Neural cell (in vitro differentiated cells): Measurements from ENCODE around the gene ACBD6. TPM values are rescaled to one million over a fixed set of nuclear protein-coding genes. Genes with fewer than 3 reads are reported as not detected.

Source experiments
- H2AFZ ChIP-seq: fragments of 200-600, 300-800 bp; sonication (generic), shearing (Covaris generic); 2 replicates; pipeline ENCODE4 v1.6.0; 2014; ENCODE audit warnings: low read depth, mild to moderate bottlenecking, antibody characterized with exemption, low read length, moderate library complexity
- H3F3A ChIP-seq: fragments of 200-600 bp; shearing (Covaris generic); 2 replicates; pipeline ENCODE4 v1.6.1; 2016; ENCODE audit warnings: mild to moderate bottlenecking, moderate library complexity, mixed read lengths, antibody characterized with exemption, low read length; ENCODE audit not compliant: insufficient read depth, poor library complexity, severe bottlenecking
- H3K27ac ChIP-seq: fragments of 200-600, 300-800 bp; sonication (generic), shearing (Covaris generic); 2 replicates; pipeline ENCODE4 v1.5.1; 2014; ENCODE audit warnings: mild to moderate bottlenecking, low read length, moderate library complexity
- H3K27me3 ChIP-seq: fragments of 300-800, 200-600 bp; sonication (generic), shearing (Covaris generic); 2 replicates; pipeline ENCODE4 v1.6.0; 2014; ENCODE audit warnings: mild to moderate bottlenecking, low read depth, low read length, moderate library complexity; ENCODE audit not compliant: insufficient read depth
- H3K36me3 ChIP-seq: fragments of 300-800, 200-600 bp; sonication (generic), shearing (Covaris generic); 2 replicates; pipeline ENCODE4 v1.5.1; 2014; ENCODE audit warnings: mild to moderate bottlenecking, antibody characterized with exemption, low read length, moderate library complexity; ENCODE audit not compliant: insufficient read depth
- H3K4me2 ChIP-seq: fragments of 300-800, 200-600 bp; sonication (generic), shearing (Covaris generic); 2 replicates; pipeline ENCODE4 v1.6.0; 2014; ENCODE audit warnings: mild to moderate bottlenecking, low read length
- H3K4me3 ChIP-seq: fragments of 300-800, 200-600 bp; sonication (generic), shearing (Covaris generic); 2 replicates; pipeline ENCODE4 v1.5.1; 2014; ENCODE audit warnings: mild to moderate bottlenecking, low read length, moderate library complexity
- H3K79me2 ChIP-seq: fragments of 200-600 bp; shearing (Covaris generic); replicated peaks from 2 replicates; pipeline ENCODE4 v1.6.0; 2014; ENCODE audit warnings: mild to moderate bottlenecking, low read length, moderate library complexity; ENCODE audit not compliant: insufficient read depth
- H3K9ac ChIP-seq: fragments of 300-800, 200-600 bp; sonication (generic), shearing (Covaris generic); 2 replicates; pipeline ENCODE4 v1.6.1; 2016; ENCODE audit warnings: mild to moderate bottlenecking, low read length, mixed read lengths
- H3K9me2 ChIP-seq: fragments of 200-600 bp; shearing (Covaris generic); 2 replicates; pipeline ENCODE4 v1.6.1; 2016; ENCODE audit warnings: mild to moderate bottlenecking, low read length, mixed read lengths; ENCODE audit not compliant: insufficient read depth
- H3K9me3 ChIP-seq: fragments of 200-600, 300-800 bp; sonication (generic), shearing (Covaris generic); 2 replicates; pipeline ENCODE4 v1.6.1; 2016; ENCODE audit warnings: mild to moderate bottlenecking, mixed run types, low read length, moderate library complexity, mixed read lengths
- H4K20me1 ChIP-seq: fragments of 200-600 bp; shearing (Covaris generic); 2 replicates; pipeline ENCODE4 v1.6.1; 2016; ENCODE audit warnings: mild to moderate bottlenecking, mixed run types; ENCODE audit not compliant: insufficient read depth
- EP300 ChIP-seq: fragments of 450-650 bp; conservative IDR thresholded peaks from 2 replicates; pipeline ENCODE4 v1.6.1; 2014; ENCODE audit warnings: antibody characterized with exemption, mild to moderate bottlenecking, moderate library complexity; ENCODE audit not compliant: poor library complexity, severe bottlenecking
- EZH2 ChIP-seq: fragments of 200-600, 300-800 bp; shearing (Covaris generic), sonication (generic); IDR thresholded peaks from 2 replicates; pipeline ENCODE4 v1.6.1; 2014; ENCODE audit warnings: antibody characterized with exemption, low read length, borderline replicate concordance, mild to moderate bottlenecking; ENCODE audit not compliant: insufficient read depth, poor library complexity, severe bottlenecking
- MXI1 ChIP-seq: fragments of 450-650 bp; conservative IDR thresholded peaks from 2 replicates; pipeline ENCODE4 v1.6.1; 2014; ENCODE audit warnings: antibody characterized with exemption, mild to moderate bottlenecking; ENCODE audit not compliant: poor library complexity, severe bottlenecking
- POLR2AphosphoS5 ChIP-seq: IDR thresholded peaks from 2 replicates; pipeline ENCODE4 v1.6.1; 2012
- RAD21 ChIP-seq: fragments of 450-650 bp; conservative IDR thresholded peaks from 2 replicates; pipeline ENCODE4 v1.6.1; 2014; ENCODE audit warnings: antibody characterized with exemption, mild to moderate bottlenecking, moderate library complexity
- REST ChIP-seq: IDR thresholded peaks from 2 replicates; pipeline ENCODE4 v1.6.1; 2012; ENCODE audit warnings: borderline replicate concordance
- SMC3 ChIP-seq: fragments of 450-650 bp; conservative IDR thresholded peaks from 2 replicates; pipeline ENCODE4 v1.6.1; 2014; ENCODE audit warnings: antibody characterized with exemption, mild to moderate bottlenecking, moderate library complexity; ENCODE audit not compliant: poor library complexity
- TAF1 ChIP-seq: IDR thresholded peaks from 2 replicates; pipeline ENCODE4 v1.6.1; 2012; ENCODE audit warnings: low read depth
- polyA plus RNA-seq: library from polyadenylated mRNA; depleted of rRNA; stranded (reverse); fragments of >200 nt; gene quantifications from 2 replicates; pipeline ENCODE4 v1.2.3, GENCODE V29; 2014
- TF ChIP-seq, protein P1 (sequence below): fragments of 450-650 bp; IDR thresholded peaks from 2 replicates; pipeline ENCODE4 v1.5.1; 2014; ENCODE audit warnings: antibody characterized with exemption, mild to moderate bottlenecking, moderate library complexity; ENCODE audit not compliant: poor library complexity, severe bottlenecking

Gene ACBD6
- polyA plus RNA-seq, 1 donor from 2014 or later: 92.4 TPM

- Histone ChIP-seq H3K27me3 (no peaks in the 10 kb centered on the region), H3K79me2 (no peaks in the 10 kb centered on the region), H4K20me1 (no peaks in the 10 kb centered on the region), H3K4me3 (no peak overlapping the region), H3K36me3 (no peaks in the 10 kb centered on the region), H3K27ac (no peak overlapping the region), H3K9ac (no peak overlapping the region), H3K9me2 (no peaks in the 10 kb centered on the region), H3F3A (no peaks in the 10 kb centered on the region), H2AFZ (no peak overlapping the region), H3K9me3 (no peaks in the 10 kb centered on the region), H3K4me2 (no peak overlapping the region)
- TF ChIP-seq EP300: no peak
- TF ChIP-seq REST: no peak
- TF ChIP-seq, protein P1, sequence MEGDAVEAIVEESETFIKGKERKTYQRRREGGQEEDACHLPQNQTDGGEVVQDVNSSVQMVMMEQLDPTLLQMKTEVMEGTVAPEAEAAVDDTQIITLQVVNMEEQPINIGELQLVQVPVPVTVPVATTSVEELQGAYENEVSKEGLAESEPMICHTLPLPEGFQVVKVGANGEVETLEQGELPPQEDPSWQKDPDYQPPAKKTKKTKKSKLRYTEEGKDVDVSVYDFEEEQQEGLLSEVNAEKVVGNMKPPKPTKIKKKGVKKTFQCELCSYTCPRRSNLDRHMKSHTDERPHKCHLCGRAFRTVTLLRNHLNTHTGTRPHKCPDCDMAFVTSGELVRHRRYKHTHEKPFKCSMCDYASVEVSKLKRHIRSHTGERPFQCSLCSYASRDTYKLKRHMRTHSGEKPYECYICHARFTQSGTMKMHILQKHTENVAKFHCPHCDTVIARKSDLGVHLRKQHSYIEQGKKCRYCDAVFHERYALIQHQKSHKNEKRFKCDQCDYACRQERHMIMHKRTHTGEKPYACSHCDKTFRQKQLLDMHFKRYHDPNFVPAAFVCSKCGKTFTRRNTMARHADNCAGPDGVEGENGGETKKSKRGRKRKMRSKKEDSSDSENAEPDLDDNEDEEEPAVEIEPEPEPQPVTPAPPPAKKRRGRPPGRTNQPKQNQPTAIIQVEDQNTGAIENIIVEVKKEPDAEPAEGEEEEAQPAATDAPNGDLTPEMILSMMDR: no peak
- no peak for TF ChIP-seq MXI1
- TF ChIP-seq RAD21: no peak
- no peak for TF ChIP-seq SMC3
- TF ChIP-seq TAF1: no peak
Measured at GRCh38 chr1:180510882-180511281, 8.5 kb upstream of the ACBD6 start.

GRCh38 chr1:180508725-180509097, 6.3 kb upstream of the ACBD6 start:
- H3K9me2 ChIP-seq: no peaks in the 10 kb centered on the region
- TF ChIP-seq REST (no peak), SMC3 (no peak), MXI1 (no peak), EP300 (no peak), POLR2AphosphoS5 (no peak), EZH2 (no peak), TAF1 (no peak), RAD21 (no peak)
- TF ChIP-seq, protein P1: no peak
- H3K36me3 ChIP-seq: no peaks in the 10 kb centered on the region
- no peak overlapping the region for H3K9ac ChIP-seq
- no peak overlapping the region for H3K4me3 ChIP-seq
- H3K4me2 ChIP-seq: no peak overlapping the region
- no peak overlapping the region for H2AFZ ChIP-seq
- no peaks in the 10 kb centered on the region for H4K20me1 ChIP-seq
- no peaks in the 10 kb centered on the region for H3K9me3 ChIP-seq
- no peak overlapping the region for H3K27ac ChIP-seq
- no peaks in the 10 kb centered on the region for H3F3A ChIP-seq
- H3K79me2 ChIP-seq: no peaks in the 10 kb centered on the region
- H3K27me3 ChIP-seq: no peaks in the 10 kb centered on the region
